Measurements from ENCODE around the gene RIMKLB. TPM values are rescaled to one million over a fixed set of nuclear protein-coding genes. Genes with fewer than 3 reads are reported as not detected.

RIMKLB gene
- total RNA-seq: 132 TPM

DNA sequence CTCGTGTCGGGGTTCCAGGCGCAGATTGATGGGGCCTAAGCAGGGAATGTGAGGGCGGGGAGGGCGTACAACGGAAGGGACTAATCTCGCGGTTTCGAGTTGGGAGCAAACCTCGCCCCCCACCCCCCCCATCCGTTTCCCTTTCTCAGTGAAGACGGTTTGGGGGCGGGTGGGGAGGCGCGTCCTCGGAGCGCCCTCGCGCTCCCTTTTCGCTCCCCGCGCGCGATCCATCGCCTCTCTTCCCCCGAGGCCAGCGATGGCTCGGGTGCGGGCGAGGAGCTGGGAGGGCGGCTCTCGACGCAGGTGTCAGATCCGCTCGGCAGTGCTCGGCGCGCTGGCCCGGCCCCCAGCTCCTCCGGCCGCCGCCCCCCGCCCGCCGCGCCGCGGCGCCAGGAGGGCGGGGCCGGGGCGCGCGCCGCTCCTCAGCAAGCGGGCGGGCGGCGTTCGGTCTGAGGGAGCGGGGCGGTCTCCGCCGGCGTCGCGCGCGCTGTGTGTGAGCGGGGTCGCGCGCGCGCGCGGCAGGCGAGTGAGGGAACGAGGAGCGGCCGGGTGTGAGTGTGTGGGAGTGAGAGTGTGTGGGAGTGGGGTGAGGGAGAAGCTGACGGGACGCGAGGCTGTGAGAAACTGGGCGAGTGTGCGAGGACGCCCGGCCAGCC, at the start of gene RIMKLB:
RIMKLB (plus strand) TSS at position 516 of the 656 bp plus-strand sequence. CDS start 15,876 bp downstream, outside the sequence.

DNA sequence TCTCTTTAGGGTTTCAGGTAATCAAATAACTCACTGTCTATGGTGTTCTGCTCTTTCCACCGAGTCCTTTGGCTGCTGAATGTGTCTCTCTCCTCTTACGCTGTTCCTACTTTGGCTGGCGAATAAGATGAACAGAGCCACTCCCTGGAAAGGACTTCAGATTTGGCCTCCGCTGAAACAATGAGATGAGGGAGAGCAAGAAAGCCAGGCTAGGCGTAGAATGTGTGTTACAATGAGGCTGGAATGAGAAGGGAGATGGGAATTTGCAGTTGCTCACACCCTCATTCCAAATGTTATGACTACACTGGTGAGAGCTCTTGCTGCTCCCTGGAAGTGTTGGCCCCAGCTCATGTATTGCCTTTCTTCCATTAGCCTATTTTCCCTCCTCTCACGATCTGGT, 35.2 kb upstream of the RIMKLB start, which contains the start of gene MFAP5:
MFAP5 (minus strand) TSS at position 234 of the 400 bp plus-strand sequence. CDS start 722 bp downstream, outside the sequence.

GRCh38 chr12:8822298-8822697, 124.5 kb downstream of the RIMKLB start, which contains the start of gene A2ML1:
A2ML1 (plus strand) TSS chr12:8822621; CDS start chr12:8822652, 31 bp downstream.

Other genes with a start within 250 kb of the RIMKLB start
- 0.27 TPM for gene CLEC6A, start 242.0 kb upstream of the RIMKLB start, total RNA-seq
- gene CLEC4D, start 184.5 kb upstream of the RIMKLB start, total RNA-seq: 0.55 TPM
- gene CLEC4E, start 157.1 kb upstream of the RIMKLB start, total RNA-seq: not detected
- 0.66 TPM for gene AICDA, start 85.1 kb upstream of the RIMKLB start, total RNA-seq
- gene MFAP5, start 35.2 kb upstream of the RIMKLB start, total RNA-seq: 96.9 TPM
- gene A2ML1, start 124.6 kb downstream of the RIMKLB start, total RNA-seq: 4.5 TPM
- 91.1 TPM for gene PHC1, start 216.5 kb downstream of the RIMKLB start, total RNA-seq

Data from camera-type eye (tissue), 1 donor.